Dedifferentiated amniotic fluid mesenchymal stem cell (primary cell): ENCODE results near the gene MEGF6.

Experiments
- DNase-seq: peaks from one replicate; pipeline ENCODE4 v3.0.0-alpha.2; 2016; ENCODE audit errors: extremely low spot score

MEGF6 gene

DNA sequence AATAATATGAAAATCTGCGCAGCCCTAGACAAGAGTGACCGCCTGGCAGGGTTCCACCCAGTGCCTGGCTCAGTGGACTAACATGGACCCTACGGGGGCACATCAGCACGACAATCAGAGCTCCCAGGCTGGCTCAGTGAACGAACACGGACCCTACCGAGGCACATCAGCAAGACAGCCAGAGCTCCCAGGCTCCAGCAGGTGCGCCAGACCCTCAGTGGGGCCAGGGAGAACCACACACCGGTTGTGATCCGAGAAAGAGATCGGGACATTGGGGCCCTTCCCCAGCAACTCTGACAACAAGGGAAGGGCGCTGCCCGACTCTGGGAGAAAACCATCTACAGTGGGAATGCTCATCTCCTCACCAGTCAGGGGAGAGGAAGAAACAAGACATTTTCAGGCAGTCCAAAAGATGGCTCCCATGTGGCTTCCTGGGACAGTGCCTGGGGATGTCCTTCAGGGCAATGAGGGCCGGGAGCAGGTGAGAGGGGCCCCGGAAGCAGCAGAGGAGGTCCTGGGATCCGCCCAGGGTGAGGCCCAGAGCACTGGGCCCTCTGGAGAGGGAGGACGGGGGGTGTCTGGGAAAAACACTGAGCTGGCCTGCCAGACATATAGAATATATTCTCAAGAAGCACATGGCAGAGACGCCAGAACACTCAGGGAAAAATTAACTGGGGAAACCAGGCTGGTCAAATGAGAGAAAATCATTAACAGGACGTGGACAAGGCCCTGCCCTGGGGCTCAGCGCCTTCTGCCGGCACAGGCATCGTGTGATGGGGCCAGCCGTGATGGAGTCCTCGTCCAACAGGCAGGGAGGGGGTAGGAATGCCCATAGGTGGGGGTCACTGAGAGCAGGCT lies 152.0 kb downstream of the MEGF6 start:
- no peak for DNase-seq

DNA sequence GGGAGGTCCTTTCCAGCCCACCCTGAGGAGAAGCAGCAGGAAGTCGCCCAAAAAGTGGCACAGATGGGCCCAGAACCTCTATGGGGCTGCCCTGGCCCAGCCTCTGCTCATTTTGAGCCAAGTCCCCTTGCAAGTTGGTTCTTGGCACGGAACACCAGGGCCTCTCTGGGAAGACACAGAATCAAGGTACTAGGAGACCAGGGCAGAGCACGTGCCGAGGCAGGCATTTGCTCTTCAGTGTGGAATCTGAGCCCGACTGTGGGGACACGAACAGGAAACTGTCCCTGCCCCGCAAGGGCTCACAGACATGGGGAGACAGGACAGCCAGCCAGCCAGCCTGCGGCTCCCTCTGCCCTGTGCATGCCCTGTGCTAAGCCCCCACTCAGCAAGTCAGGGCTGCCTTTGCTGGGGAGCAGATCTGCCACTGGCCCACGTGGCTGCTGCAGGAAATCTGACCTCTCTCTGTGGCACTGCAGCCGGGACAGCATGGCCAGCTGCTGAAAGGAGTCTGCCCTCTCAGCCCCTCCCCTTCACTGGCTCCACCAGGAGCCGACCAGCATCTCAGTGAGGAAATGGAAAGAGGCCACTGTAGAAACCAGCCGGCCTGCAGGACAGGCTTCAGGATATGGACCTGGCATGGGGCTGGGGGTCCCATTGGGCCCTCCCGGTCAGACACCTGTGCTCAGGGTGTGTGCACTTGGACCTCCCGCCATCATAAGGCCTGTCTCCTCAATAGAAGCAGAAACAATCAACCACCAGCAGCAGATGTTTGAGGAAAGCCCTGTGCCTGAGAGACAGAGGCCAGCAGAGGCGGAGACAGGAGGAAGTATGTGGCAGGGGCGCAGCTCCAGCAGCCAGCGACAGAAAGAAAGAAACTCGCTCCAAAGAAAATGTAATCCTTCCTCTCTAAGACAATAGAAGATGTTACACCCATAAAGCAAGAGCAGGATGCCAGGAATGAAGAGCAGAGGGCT lies 153.1 kb downstream of the MEGF6 start:
- no peak for DNase-seq

DNA sequence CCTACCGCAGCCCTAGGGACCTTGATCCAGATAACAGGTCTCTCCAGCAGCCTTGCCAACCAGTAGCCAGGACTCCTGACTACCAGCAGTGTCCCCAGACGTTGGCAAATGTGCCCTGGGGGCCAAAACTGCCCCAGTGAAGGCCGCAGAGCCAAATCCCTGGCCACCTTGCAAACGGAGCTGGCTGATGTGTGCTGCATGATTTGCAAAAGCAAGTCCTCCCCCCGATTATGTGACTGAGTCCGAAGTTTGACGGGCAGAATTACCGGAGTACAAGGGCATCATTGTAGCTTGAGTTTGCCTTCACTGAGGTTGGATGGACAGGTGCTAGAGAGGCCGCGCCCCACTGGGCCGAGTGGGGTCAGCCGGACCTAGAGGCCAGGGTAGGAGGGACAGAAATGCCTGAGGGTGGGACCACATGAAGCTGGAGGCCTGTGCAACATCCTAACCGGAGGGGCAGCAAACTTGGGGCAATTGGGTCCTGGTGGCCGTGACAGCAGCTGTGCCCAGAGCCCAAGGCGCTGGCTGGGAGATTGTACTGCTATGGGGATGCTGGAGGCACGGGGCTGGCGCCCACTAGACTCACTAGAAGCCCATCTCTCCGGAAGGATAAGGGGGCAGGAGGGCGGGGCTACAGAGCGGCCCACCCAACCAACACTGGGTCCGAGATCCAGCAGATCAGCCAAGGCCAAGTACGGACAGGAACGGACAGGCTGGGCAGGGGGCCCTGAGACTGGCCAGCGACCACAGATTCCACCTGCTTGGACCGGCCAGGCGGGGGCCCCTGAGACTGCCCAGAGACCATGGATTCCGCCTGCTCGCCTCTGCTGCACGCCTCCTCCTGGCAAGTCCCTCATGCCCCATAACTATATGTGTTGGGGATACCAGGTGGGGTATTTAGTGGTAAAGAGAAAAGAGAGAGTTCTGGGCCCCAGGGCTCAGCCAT lies 154.1 kb downstream of the MEGF6 start:
- no peak for DNase-seq

DNA sequence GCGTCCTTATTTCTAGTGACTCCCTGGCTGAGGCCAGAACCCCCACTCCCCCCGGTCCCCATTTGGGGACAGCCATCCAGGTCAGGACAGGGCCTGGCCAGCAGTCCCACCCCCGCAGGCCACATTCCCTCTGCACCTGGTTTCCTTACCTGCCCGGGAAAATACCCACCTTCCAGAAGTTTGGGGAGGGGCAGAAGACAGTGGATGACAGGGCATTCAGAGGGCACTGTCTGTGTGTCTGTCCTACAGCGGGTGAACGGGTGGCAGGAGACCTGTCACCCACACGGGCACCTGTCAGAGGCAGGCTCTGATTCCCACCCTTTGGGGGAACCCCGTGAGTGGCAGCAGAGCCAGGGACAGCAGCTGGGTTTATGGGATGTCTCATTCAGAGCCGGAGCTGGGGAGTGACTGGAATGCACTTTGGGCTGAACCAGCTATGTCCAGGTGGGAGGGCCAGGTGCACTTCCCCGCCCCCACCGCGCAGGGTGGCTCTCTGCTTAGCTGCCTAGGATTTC lies 154.8 kb downstream of the MEGF6 start:
- DNase-seq = no peak

DNA sequence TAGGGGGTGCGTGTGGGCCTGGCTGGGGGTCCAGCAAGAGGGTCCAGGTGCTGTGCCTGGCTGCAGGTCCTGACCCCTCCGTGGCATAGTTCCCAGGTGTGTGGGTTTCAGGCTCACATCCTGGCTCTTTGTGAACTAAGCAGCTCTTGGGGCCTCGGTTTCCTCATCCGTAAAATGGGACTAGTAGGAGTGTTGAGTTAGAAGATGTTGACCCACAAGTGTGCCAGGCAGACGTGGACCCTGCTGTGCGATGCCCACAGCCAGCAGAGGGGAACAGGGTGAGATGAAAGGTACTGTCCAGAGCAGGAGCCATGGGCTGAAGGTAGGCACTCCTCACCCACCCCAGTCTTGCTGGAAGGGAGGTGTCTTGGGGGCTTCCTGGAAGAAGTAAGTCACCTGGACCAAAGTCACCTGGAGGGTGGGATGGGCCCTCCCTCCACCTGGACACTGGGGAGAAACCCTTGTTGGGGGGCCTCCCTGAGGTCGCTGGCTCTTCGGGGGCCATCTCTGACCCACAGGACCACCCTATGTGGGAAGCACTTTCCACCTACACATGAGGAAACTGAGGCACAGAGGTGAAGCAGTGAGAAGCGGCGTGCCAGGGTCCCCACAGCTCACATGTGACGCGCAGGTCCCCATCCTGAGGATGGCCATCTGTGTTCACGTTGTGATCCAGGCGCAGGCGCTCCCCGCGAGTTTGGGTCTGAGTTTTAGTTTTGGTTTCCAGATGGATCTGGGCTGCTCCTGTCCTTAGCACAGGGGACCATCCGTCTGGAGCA lies 155.4 kb downstream of the MEGF6 start:
- no peak for DNase-seq

DNA sequence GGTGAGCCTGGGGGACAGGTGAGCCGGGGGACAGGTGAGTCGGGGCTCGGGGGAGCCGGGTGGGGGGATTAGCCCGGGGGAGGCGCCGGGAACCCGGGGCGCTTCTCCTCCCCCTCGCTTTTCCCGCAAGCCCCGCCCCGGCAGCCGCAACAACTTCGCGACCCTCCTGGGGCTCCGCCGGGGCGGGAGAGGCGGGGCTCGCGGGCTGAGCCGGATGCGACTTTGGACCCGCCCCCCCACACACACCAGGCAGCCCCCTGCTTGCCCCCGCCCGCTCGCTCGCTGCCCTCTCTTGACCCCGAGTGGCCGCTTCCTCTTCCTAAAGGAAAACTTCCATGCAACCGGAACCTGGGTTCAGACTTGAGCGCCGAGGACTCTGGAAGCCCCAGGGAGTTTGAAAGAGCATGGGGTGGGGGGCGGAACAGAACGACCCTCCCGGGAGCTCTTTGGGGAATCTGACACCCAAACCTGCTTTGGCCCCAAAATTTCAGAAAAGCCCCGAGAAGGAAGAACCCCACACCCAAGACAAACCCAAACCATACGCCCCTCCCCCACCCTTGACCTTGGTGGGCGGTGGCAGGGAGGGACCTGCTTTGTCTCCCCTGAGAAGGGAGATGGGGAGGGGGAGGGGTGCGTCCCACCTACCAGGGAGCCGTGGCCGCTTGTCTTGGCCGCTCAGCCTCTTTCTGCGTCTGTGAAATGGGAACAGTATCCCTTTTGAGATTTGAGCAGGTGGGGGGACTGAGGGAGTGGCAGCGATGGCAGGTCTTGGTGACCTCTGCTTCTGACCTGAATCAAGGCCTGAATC lies 156.3 kb downstream of the MEGF6 start:
- DNase-seq = no peak

DNA sequence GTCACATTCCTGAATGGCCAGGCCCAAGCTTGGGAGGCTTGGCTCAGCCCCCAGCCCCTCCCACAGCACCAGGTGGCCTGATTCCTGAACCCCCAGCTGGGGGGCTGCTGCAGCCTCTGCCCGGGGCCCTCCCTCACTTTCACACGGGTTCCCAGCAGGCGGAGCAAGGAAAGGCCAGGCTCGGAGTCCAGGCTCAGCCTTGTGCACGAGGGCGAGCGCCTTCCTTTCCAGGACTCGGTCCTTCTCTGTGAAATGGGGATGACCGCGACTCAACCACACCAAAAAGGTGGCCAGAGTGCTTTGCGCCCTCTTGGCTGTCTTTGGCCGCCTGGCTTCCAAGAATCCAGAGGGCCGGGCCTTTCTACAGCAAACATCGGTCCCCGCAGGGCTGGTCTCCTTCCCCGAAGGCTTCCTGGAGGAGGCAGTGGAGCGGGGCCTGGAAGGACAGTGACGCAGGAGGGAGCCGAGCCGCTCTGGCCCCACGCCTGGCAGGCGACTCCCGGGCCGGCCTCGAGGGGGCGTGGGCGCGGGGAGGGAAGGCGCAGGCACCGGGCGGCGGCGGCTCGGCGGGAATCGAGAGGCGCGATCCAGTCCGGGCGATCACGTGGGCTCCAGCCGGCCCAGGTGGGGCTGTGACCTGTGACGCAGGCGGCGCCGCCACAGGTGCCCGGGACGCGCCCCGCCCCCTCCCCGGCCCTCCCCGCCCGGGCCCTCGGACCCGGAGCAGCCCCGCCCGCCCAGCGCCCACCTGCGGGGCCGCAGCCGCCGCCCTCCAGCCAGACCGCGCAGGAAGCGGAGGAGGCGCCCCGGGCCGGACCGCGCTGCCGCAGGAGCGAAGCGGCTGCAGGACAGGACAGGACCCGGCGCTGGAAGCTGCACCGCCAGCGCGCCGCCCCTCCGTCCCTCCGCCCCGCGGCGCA lies 157.2 kb downstream of the MEGF6 start, which contains the start of gene ARHGEF16:
Gene ARHGEF16, plus strand, starts transcription at position 775 of the 920 bp plus-strand sequence. CDS start 8,420 bp downstream, outside the sequence.
- DNase-seq = no peak

DNA sequence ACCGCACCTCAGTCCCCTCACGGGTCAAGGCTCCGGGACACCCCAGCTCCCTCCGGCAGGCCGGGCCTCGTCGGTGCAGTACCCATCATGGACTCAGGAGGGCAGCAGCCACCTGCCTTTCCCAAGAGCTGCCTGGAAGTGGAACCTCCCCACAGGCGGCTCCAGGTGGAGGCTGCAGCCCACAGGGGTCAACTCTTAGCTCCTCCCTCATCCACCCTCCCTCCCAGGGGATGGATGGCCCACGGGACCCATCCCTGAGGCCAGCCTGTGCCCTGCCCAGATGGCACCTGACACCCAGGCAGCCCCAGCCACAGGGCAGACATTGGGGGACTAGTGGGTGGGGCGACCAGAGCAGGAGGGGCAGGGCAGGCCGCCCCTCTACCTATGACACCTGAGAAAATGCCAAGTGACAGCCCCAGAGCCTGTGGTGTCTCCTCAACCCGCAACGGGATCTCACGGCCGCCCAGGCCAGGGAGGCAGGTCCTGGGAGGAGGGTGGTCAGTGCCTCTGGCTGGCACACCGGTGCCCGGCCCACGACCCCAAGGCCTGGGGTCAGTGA lies 158.0 kb downstream of the MEGF6 start:
- no peak for DNase-seq

DNA sequence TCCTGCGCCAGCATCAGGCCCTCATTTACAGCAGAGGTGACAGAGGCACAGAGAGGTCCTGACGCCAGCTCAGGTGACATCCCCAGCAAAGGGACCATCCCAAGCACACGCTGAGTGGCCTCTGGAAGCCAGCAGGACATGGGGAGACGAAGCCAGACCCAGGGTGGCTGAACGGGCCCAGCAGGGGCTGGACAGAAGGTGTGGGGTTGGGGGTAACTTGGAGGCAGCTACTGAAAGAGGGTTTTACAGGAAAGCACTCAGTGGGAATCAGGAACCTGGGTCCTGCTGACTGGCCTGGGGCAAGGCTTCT lies 158.5 kb downstream of the MEGF6 start:
- no peak for DNase-seq

DNA sequence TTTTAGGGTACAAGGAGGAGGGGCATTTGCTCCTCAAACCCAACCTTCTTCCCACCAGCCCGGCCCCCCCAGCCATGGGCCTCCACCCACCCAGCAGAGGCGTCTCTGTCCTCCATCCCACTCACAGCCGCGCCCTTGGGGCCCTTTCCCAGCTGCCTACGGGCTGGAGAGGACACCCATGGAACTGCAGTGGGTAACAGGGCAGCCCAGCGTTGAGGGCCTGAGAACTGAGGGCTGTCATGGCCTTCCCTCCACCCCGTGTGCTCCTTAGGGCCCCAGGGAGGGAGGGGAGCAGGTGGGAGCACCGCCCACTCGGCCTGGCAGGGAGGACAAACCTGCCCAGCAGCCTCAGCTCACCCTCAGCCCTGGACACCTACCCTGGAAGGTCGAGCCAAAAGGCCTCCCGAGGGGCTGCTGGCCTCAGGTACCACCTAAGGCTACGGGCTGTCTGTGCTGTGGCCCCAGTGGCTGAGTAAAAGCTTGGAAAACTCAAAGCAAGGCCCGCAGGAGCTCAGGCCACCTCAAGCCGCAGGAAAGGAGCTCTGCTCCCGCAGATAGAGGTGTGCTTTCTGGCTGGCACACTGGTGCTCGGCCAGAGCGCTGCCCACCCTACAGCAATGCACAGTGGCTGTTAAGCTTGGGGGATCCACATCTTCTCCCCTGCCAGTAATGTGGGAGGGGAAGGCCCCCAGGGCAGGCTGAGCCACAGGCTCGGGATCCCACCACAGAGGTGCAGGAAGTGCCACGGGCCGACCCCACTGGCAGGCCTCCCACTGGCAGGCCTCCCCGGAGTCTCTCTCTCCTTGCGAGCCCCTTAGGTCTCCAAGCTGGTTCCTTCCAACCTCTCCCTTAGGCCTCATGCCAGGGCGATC lies 159.1 kb downstream of the MEGF6 start:
- DNase-seq = no peak

DNA sequence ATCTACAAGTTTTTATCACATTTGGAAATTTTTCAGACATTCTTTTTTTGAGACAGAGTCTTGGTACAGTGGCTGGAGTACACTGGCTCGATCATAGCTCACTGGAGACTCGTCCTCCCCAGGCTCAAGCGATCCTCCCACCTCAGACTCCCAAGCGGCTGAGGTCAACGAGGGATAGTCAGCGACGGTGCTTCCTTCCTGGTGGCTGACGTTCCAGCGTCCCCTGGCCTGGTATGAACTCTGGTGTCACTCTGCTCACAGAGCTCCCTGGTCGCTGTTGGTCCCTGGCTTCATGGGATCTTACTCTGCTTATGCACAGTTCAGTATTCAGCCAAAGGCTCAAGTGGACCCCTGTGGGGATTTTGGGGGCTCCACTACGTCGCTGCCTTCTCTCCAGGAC lies 160.3 kb downstream of the MEGF6 start:
- no peak for DNase-seq

DNA sequence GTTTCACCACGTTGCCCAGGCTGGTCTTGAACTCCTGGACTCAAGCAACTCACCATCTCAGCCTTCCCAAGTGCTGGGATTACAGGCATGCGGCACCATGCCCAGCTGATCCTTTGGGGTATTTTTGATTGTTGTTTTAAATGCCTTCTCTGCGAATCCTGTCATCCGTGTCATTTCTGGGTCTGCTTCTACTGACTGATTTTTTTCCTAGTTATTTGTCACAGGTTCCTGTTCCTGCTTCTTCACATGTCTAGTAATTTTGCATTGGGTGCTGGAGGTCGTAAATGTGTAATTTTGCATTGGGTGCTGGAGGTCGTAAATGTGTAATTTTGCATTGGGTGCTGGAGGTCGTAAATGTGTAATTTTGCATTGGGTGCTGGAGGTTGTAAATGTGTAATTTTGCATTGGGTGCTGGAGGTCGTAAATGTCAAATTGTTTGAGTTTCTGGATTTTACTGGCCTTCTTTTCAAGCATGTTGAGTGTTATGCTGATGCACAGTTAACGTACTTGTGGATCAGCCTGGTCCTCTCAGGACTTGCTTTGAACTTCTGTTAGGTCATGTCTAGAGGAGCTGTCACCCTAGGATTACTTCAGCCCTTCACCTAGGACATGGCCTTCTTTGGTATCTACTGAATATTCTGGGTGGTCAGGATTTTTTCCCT lies 161.0 kb downstream of the MEGF6 start:
- DNase-seq = no peak

DNA sequence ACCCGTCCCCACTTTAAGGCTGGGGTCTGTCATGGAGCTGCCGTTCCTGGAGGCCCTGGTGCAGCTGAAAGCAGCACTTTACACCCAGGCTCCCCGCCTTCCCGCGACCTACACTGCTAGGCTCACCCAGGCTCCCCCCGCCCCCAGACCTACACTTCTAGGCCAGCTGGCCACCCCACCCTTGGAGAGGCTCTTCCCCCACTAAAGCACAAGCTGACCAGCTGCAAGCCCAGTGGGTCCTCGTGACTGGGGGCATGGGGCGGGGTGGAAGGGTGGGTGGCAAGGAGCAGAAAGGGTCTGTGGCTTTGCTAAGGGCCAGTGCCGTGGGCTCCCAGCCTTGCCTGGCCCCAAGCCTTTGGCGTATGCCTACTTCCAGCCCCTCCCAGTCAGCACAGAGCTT lies 166.6 kb downstream of the MEGF6 start:
- no peak for DNase-seq

DNA sequence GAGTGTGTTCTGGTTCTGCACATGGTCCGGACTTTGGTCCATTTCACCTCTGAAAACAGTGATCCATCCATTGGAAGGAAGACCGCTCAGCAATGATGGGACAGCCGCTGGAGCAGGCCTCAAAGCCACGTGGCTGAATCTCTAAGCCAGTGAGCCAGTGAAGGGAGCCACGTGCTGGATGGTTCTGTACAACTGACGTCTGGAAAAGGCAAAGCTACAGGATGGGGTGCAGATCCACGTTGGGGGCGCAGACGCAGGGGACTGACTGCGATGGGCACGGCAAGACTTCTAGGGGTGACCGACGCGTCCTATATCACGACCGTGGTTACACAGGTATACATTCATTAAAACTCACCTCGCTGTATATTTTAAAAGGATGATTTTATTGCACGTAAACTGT lies 167.0 kb downstream of the MEGF6 start:
- no peak for DNase-seq

DNA sequence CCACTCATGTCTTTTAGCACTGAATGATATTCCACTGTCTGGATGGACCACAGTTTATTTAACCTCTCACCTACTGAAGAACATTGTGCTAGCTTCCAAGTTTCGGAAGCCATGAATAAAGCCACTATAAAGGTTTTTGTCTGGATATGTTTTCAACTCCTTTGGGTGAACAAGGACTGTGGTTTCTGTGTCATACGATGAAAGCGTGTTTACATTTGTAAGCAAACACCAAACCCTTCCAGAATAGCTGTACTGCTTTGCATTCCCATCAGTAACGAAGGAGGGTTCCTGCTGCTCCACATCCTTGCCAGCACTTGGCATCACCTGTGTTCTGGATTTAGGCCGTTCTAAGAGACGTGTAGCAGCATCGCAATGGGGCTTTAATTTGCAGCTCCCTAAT lies 167.5 kb downstream of the MEGF6 start:
- no peak for DNase-seq

DNA sequence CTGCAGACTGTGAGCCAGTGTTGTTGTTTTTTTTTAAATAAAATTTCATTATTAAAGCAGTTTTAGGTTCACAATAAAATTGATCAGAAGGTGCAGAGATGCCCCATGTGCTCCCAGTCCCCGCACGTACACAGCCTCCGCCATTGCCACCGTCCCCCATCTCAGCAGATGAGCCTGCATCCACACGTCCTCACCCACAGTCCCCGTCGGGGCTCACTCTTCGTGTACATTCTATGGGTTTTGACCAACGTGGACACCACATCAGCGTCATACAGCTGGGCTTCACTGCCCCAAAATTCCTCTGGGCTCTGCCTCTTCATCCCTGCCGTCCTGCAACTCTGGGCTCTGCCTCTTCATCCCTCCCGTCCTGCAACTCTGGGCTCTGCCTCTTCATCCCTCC lies 168.4 kb downstream of the MEGF6 start:
- DNase-seq = no peak

DNA sequence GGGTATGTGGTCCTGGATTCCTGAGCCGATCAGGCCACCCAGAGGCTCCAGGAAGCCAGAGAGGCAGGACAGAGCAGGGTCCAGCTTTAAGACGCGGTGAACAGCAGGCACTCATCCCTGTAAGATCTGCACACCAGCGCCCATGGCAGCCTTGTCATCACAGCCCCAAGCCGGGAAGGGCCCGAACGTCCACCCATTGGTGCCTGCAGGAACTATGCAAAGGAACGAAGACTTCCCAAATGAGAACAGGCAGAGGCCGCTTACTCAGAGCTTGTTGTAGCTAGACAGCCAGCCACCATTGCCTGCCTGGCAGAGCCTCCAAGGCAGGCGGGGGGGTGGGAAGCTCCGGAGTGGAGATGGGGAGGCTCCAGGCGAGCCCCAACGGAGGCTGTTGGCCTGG lies 169.0 kb downstream of the MEGF6 start:
- DNase-seq = no peak
